GM18951 (cell line): ENCODE measurements around the gene GPR108.

Experiments
- POLR2A ChIP-seq: IDR thresholded peaks from 4 replicates; pipeline ENCODE4 v1.6.1; 2011; ENCODE audit warnings: mild to moderate bottlenecking; ENCODE audit not compliant: insufficient read length, insufficient read depth; ENCODE audit errors: extremely low read depth
- in situ Hi-C: fragments of 300-500 bp; cut with MboI; formaldehyde crosslinking; loops from one replicate; pipeline ENCODE4 v1.12.0; 2022; ENCODE audit warnings: low sequenced_read_pairs, mixed read lengths, inconsistent platforms; ENCODE audit not compliant: unreplicated experiment

The GPR108 gene

DNA sequence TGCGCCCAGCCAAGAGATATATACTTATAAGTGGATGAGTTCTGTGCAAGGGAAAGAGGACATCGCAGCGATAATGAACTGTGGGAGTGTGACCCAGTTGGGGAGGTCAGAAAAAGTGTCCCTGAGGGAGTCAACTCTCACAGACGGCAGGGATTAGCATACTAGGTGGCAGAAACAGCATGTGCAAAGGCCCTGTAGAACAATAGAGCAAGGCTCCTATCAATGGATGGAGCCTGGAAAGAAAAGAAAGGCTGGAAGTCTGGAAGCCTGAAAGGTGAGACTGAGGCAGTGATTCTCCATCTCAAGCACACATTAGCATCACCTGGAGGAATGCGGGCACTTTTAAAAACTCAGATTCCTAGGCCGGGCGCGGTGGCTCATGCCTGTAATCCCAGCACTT, 46.0 kb downstream of the GPR108 start:
- in situ Hi-C loops: no loop called here
- TF ChIP-seq POLR2A: no peak

DNA sequence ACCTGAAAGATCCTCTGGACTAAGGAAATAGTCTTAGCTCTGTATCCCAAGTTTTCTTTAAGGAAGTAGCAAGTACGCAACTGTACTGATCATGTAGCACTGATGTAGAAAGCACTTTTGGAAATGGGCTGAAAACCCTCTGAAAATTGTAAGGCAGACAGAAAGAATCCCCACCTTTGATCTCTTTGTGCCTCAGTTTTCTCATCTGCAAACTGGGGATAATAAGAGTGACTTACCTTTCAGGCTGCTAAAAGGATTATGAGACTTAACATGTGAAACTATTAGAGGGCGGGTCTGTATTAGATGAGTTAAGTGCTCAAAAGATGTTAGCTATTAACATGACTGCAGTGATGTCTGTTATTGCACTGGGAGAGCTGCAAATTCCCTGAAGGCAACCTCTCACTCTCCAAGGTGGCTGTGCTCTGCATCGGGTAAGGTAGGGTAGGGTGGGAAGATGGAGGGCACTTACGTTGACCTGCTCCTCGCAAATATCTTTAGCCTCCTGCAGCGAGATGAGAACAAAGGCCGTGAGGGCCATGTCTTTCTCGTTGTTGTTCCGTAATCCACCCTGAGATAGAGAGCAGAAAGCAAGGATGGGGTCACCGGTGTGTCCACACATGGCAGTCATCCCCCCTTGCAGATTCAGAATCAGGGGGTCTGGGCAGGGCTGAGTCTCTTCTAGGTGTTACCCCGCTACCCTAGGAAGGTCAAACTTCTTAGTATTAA, 47.1 kb downstream of the GPR108 start:
- in situ Hi-C loops: no loop called here

DNA sequence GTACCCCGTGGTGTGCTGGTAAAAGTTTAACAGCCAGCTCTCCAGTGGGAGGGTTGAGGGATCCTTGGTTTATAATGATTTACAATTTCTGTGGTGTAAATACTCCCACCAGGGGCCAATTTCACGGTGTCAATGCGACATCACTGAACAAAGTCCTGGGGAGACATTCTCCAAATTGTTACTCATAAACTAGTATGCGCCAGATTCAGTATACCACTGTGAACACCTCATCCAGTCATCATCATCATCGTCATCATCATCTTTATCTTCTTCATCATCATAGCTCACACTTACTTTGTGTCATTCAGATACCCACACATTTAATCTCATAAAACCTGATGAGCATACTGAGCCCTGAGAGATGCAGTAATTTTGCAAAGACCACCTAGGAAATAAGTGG, 50.3 kb downstream of the GPR108 start:
- in situ Hi-C loops: no loop called here
- no peak for TF ChIP-seq POLR2A

More for the DNA sequence above, 47.1 kb downstream of the GPR108 start:
- no peak for TF ChIP-seq POLR2A

DNA sequence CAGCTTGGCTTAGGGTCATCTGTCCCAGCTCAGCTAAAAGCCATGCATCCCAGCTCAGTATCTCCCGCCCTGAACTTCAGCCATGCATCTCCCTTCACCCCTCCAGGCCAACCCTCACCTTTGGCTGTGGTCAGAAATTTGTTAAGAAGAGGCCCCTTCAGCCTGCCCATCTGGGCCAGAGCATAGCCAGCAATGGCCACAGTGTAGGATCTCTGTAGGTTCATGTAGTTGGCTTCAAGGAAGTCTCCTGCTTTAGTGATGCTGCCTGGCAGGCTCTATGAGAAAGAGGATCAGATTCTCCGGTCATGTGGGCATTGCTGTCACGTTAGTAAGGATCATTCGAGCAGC, 50.8 kb downstream of the GPR108 start:
- in situ Hi-C loops: no loop called here

DNA sequence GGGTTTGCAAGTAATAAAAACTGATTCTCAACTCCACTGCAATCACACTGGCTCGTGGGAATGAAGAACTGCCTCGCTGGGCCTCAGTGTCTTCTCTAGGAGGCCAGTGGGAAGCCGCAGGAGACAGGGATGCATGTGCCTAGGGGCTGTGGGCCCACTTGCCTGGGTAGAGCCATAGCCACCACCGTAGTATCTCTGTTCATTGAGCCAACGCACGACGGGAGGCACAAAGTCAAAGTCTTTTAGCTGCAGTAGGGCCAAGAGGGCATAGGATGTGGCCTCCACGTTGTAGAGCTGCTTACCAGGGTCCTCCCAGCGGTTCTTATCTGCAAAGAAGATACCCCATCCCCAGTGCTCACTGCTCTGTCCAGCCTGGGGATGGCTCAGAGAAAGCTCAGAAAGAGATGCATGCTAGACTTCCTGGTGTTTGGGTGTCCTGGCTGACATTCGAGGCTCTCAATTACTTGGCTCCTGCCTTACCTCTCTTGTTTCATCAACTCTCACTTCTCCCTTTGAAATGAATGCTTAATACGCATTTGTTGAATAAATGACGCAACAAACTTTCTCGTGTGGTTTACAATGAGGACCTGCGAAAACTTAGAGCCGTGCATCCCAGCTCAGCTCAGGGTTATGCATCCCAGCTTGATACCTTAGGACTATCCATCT, 51.3 kb downstream of the GPR108 start:
- no peak for TF ChIP-seq POLR2A
- in situ Hi-C loops: no loop called here

More for the DNA sequence above, 50.8 kb downstream of the GPR108 start:
- TF ChIP-seq POLR2A: no peak

DNA sequence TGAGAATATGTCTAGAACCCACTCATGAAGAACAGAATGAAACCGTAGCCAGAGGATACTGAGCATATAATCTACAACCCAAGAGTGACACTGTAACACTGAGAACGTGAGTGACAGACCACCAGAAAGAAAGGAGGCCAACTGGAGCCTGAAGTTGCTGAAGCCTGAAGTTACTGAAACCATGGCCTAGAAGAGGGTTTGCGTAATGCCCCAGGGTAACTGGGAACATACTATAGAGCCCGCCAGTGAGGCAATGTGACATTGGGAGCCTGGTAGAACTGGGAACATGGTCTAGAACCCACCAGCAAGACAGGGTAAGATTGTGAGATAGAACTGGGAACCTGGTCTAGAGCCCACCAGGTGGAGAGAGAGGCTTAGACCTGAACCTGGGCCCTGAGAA, 51.9 kb downstream of the GPR108 start:
- in situ Hi-C loops: no loop called here
- no peak for TF ChIP-seq POLR2A

DNA sequence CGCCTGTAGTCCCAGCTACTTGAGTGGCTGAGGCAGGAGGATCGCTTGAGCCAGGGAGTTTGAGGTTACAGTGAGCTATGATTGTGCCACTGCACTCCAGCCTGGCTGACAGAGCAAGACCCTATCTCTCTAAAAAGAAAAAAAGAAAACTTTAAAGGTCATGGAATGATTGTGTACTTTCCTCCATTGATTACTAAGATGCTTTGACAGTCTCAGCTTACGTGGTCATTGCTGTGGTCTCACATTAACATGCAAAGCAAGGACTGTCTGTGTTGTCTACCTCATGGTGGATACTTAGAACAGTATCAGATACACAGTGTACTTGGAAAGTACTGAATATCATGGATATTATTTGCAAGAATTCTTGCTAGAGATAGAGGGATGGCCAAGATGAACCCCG, 53.4 kb downstream of the GPR108 start:
- TF ChIP-seq POLR2A: no peak
- in situ Hi-C loops: no loop called here

DNA sequence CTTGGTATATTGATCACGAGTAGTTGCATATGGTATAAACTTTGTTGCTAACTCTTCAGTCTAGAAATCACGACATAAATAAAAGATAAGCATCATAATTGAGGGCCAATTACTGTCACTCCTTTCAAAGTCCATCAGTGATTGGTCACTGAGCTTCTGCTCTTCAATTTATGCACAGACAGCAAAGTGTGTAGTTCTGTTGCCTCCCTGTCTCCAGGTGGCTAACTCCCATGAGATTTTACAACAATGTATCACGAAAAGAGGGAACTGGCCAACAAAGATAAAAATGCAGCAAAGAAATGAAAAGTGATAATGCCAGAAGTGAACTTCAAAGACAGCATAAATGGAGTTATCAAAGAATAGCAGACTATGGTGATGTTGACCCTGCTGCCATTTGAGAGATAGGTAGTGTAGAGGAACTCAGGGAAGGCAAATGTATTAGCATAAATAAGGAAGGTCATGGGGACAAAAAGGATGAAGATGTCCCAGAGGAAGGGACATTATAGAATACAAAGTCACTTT, 54.7 kb downstream of the GPR108 start:
- no peak for TF ChIP-seq POLR2A
- in situ Hi-C loops: no loop called here

DNA sequence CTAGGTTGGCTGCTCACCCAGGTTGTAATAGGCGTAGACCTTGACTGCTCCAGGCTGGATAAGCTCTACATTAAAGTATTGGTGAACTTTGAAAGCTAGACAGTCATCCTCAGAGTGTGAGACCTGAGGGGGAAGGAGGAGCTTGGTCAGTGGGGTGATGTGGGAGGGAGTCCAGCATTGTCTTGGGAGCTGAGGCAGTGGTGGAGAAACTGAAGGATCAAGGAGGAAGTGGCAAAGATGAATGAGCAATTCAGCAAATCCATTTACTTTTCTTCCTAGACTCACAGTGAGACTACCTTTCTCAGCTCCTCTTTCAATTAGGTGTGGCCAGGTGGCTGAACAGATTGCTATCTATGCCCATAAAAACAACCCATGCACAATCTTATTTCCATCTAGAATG, 57.2 kb downstream of the GPR108 start:
- TF ChIP-seq POLR2A: no peak
- in situ Hi-C loops: no loop called here
